ENCODE data around the gene SLC1A4. TPM values are rescaled to one million over a fixed set of nuclear protein-coding genes. Genes with fewer than 3 reads are reported as not detected.
"Not testable (repeated sequence)": the region's sequence is repeated elsewhere in the genome, so short reads cannot be mapped to it uniquely, and the experiment has no call there.

SLC1A4 gene
- total RNA-seq, 1 experiment from 2014 or later = 3.5 TPM

DNA sequence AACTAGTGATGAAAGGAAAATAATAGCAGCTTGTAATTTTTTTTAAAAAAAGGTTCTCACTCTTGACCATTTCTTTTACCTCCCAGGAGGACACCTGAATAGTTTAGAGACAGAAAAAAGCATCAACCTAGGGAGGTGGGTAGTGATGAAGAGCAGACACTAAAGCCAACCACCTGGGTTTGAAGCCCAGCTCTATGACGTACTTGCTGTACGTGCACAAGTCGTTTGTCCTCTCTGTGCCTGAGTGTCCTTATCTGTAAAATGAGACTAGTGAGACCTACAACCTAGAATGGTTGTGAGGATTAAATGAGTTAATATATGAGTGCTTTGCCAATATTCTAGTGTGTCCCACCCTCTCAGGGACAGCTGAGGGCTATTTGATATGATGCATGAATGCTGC lies 5.8 kb downstream of the SLC1A4 start:
- H3K4me3 ChIP-seq = no peak overlapping the region
- no peaks in the 10 kb centered on the region for H3K4me1 ChIP-seq
- no peak for DNase-seq
- H3K36me3 ChIP-seq = no peaks in the 10 kb centered on the region
- no peaks in the 10 kb centered on the region for H3K27me3 ChIP-seq
- H3K9me3 ChIP-seq (replicated peaks) = no peaks in the 10 kb centered on the region
- H3K27ac ChIP-seq = no peak overlapping the region

DNA sequence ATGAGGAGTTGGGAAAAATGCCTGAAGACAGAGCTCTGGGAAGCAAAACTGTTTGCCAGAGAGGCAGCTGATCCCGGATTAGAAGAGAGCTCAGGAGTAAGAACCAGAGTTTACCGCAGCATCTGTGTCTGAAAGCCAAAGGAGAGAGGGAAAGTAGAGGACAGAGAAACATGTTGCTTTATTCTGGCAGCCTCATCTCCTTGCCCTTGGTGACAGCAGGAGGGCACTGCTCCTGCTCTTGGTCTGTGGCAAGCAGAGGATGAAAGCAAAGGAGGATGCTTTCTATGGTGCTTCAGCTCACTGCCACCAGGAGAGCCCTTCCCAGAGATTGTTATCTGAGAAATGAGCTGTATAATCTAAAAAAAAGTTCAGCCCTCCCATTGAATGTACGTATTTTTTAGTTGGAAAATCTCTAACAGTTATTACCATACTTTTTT lies 7.7 kb downstream of the SLC1A4 start:
- no peak overlapping the region for H3K27ac ChIP-seq
- DNase-seq = peak in 1 of 2 experiments; percentile 42
- H3K4me1 ChIP-seq = no peaks in the 10 kb centered on the region
- no peaks in the 10 kb centered on the region for H3K36me3 ChIP-seq
- no peaks in the 10 kb centered on the region for H3K27me3 ChIP-seq
- H3K4me3 ChIP-seq = no peak overlapping the region
- H3K9me3 ChIP-seq (replicated peaks) = no peaks in the 10 kb centered on the region

DNA sequence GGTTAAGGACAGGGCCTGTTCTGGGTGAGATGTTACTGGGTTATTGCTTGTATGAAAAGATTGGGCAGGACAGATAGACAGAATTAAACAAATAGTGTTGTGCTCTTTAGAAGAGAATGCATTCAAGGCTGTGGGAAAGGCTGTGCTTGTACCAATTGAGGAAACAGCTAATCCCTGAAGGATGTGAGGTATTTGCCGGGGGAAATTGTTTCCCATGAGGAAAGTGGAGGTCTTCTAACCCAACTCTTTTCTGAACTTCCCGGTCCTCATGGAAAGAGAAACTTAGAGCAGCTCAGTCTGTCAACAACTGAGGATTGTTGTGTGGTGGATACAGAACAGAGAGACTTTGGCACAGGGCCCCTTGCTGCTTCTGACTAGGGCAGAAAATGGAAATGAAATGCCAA lies 9.5 kb downstream of the SLC1A4 start:
- Histone ChIP-seq H3K27ac (no peak overlapping the region), H3K4me1 (no peaks in the 10 kb centered on the region), H3K27me3 (no peaks in the 10 kb centered on the region), H3K4me3 (no peak overlapping the region), H3K9me3 (replicated peaks) (no peaks in the 10 kb centered on the region), H3K36me3 (no peaks in the 10 kb centered on the region)
- no peak for DNase-seq

DNA sequence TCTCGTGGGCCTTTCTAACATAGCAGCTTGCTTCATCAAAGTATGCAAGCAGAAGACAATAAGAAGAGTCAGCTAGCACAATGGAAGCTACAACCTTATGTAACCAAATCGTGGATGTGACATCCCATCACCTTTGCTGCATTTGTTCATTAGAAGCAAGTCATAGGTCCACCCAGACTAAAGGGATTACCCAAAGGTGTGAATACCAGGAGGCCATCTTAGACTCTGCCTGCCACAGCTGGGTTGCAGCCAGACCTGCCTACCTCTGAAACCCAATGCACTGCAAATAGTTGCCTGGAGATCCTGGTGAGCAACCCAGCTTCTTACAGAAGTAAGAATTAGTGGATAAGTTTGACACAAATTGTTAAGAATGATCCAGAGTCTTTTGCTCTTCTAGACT lies 10.6 kb downstream of the SLC1A4 start:
- no peak for DNase-seq
- no peaks in the 10 kb centered on the region for H3K27me3 ChIP-seq
- no peak overlapping the region for H3K4me3 ChIP-seq
- no peaks in the 10 kb centered on the region for H3K9me3 ChIP-seq (replicated peaks)
- H3K4me1 ChIP-seq = no peaks in the 10 kb centered on the region
- H3K27ac ChIP-seq = no peak overlapping the region
- no peaks in the 10 kb centered on the region for H3K36me3 ChIP-seq

DNA sequence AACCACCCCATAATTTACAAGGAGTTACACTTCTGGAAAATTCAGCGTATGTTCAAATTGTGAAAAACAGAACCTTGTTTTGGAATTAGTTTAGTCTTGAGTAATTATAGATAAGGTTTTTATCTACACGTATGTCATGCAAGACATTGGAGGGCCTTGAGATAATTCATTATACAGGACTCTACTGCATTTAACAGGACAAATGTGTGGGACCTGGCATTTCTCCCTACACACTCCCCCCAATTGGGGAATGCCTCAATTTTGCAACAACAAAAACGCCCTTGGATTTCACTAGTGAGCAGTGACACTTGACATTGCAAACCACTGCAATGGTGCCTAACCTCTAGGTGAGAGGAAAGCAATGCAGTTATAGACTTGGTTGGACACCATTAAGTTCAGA lies 11.4 kb downstream of the SLC1A4 start:
- Histone ChIP-seq H3K9me3 (replicated peaks) (no peaks in the 10 kb centered on the region), H3K4me3 (no peak overlapping the region), H3K27me3 (no peaks in the 10 kb centered on the region), H3K4me1 (no peaks in the 10 kb centered on the region), H3K36me3 (no peaks in the 10 kb centered on the region), H3K27ac (no peak overlapping the region)
- no peak for DNase-seq

DNA sequence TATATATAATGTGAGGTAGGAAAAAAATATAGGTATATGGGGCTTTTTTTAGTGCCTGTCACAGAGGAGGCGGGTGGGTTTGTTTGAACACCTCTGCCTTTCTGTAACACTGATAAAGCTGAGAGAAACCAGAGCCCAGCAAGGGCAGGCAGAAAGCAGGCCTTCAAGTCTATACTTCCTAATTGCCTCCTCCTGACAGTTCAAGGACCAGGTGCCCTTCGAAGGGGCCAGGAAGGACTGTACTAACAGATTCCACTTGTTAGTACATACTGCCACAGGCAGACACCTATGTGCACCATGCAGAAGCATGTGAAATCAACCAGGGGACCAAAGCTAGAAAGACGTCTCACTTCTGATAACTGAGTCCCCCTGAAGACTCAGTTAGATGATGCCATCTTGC lies 13.8 kb downstream of the SLC1A4 start:
- H3K36me3 ChIP-seq = no peaks in the 10 kb centered on the region
- DNase-seq = no peak
- no peaks in the 10 kb centered on the region for H3K4me1 ChIP-seq

DNA sequence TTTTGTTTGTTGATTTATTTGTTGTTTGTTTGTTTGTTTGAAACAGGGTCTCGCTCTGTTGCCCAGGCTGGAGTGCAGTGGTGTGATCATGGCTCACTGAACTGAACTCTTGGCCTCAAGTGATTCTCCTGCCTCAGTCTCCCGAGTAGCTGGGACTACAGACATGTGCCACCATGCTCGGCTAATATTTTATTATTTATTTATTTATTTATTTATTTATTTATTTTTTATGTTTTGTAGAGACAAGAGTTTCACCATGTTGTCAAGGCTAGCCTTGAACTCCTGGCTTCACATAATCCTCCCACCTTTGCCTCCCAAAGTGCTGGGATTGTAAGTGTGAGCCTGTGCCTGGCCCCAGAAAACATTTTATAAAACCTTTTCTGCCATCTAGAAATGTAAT lies 15.0 kb downstream of the SLC1A4 start:
- not testable (repeated sequence) for H3K9me3 ChIP-seq (replicated peaks); H3K4me3 ChIP-seq; H3K36me3 ChIP-seq; H3K27ac ChIP-seq; DNase-seq; H3K27me3 ChIP-seq; H3K4me1 ChIP-seq

More for the DNA sequence above, 13.8 kb downstream of the SLC1A4 start:
- Histone ChIP-seq H3K4me3 (no peak overlapping the region), H3K27ac (no peak overlapping the region), H3K9me3 (replicated peaks) (no peaks in the 10 kb centered on the region), H3K27me3 (no peaks in the 10 kb centered on the region)

DNA sequence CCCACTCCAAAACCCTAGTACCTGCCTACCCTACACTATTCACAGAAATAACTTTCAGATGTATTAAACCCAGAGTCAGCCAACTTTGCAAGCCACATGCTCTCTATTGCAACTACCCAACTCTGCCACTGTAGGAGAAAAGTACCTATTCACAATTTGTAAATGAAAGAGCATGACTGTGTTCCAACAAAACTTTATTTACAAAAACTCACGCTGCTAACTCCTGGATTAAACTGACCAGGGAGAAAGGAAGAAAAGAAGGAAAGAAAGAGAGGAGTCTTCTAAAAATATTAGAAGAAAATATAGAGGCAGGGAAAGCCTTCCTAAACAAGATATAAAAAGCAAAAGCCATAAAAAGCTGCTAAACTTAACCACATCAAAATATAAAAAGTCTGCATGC lies 24.6 kb downstream of the SLC1A4 start:
- no peak overlapping the region for H3K4me3 ChIP-seq
- no peaks in the 10 kb centered on the region for H3K27me3 ChIP-seq
- no peaks in the 10 kb centered on the region for H3K36me3 ChIP-seq
- no peaks in the 10 kb centered on the region for H3K9me3 ChIP-seq (replicated peaks)
- no peaks in the 10 kb centered on the region for H3K4me1 ChIP-seq
- no peak for DNase-seq
- H3K27ac ChIP-seq = no peak overlapping the region

DNA sequence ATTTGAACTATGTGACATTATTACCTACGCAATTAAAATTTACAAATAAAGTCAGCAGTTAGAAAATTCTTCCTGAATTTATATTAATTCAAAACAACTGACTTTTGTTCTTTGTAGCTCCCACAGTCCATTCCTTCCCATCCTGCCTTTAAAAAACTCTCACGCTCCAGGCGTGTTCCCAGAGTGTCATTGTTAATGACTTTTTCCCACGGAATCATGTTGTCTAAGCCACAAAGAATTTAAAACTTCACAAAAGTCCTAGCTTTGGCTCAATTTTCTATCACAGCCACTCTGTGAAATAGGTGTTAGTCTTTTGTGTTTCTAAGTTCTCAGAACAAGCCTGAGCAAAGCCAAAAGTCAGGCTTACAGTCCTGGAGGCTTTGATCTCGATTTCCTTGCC lies 26.5 kb downstream of the SLC1A4 start:
- no peaks in the 10 kb centered on the region for H3K4me1 ChIP-seq
- no peak for DNase-seq
- no peak overlapping the region for H3K27ac ChIP-seq
- no peaks in the 10 kb centered on the region for H3K9me3 ChIP-seq (replicated peaks)
- no peak overlapping the region for H3K4me3 ChIP-seq
- H3K36me3 ChIP-seq = no peaks in the 10 kb centered on the region
- no peaks in the 10 kb centered on the region for H3K27me3 ChIP-seq

DNA sequence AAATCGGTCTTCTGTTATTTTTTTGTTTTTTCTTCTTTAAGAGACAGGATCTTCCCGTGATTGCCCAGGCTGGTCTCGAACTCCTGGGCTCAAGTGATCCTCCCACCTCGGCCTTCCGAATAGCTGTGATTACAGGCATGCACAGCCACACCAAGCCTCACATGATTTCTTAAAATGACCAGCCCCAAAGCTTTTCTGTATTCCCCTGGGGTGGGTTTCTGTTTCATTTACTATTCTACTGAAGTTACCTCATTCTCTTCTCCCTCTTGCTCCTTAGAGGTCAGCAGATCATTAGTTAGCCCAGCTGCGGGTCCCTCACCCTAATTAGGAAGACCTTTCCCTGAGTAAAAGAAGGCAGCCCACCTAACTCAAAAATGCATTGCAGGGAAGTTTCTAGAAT lies 27.6 kb downstream of the SLC1A4 start:
- Histone ChIP-seq H3K27ac (no peak overlapping the region), H3K27me3 (no peaks in the 10 kb centered on the region)
- no peak for DNase-seq

DNA sequence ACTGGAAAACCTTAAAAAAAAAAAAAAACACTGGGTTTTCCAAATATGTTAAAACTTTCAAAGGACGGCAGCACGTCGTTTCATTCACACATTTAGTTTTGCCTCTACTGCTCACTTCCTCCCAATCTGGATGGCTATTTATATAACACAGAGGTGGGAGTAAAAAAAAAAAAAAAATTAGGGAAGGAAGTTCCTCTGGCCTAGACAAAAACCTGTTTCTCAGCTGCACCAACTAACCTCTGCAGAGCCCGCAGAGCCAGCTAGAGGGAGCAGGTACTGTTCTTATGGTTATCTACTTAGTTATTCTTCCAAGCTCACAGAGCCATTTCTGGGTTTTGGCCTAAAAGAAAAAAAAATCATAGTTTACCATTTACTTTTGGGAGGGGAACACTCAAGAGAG lies 28.1 kb downstream of the SLC1A4 start:
- no peak for DNase-seq
- Histone ChIP-seq H3K4me1 (no peaks in the 10 kb centered on the region), H3K27me3 (no peaks in the 10 kb centered on the region), H3K9me3 (replicated peaks) (no peaks in the 10 kb centered on the region), H3K36me3 (no peaks in the 10 kb centered on the region), H3K27ac (no peak overlapping the region), H3K4me3 (no peak overlapping the region)

More for the DNA sequence above, 27.6 kb downstream of the SLC1A4 start:
- H3K4me3 ChIP-seq = no peak overlapping the region
- H3K36me3 ChIP-seq = no peaks in the 10 kb centered on the region
- H3K4me1 ChIP-seq = no peaks in the 10 kb centered on the region
- no peaks in the 10 kb centered on the region for H3K9me3 ChIP-seq (replicated peaks)

DNA sequence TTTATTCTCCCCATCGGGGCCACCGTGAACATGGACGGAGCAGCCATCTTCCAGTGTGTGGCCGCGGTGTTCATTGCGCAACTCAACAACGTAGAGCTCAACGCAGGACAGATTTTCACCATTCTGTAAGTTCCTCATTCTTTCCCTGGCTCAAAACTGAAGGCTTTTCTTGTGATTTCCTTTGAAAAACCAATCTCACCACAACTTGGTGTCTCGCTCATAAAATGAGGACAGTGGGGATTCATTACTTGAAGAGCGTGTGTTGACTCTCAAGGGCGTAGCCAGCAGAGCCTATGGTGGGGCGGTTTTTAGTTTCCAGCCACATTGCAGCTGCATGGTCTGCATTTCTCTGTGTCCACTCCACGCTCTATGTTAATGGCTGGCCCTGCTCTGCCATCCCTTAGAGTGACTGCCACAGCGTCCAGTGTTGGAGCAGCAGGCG lies 29.0 kb downstream of the SLC1A4 start:
- no peaks in the 10 kb centered on the region for H3K27me3 ChIP-seq
- H3K9me3 ChIP-seq (replicated peaks) = no peaks in the 10 kb centered on the region
- no peak overlapping the region for H3K27ac ChIP-seq
- H3K36me3 ChIP-seq = no peaks in the 10 kb centered on the region
- H3K4me3 ChIP-seq = no peak overlapping the region
- DNase-seq = no peak
- no peaks in the 10 kb centered on the region for H3K4me1 ChIP-seq

DNA sequence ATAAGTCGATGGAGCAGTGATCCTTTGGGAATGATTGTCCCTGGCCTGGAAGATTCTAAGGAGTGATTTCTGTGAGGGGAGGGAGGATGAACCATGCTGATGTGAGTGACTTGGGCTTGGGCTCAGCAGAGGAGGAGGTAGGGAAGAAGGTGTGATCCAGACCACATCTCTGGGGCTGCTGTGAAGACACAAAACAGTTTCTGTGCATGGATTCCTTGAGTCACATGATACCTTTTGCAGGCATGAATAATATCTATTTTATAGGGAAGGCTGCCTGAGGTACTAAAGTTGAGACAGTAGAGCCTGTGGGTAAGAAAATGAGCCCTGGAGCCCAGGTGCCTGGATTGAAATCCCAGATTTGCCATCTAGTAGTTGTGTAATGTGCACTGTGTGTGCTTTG lies 29.8 kb downstream of the SLC1A4 start:
- Histone ChIP-seq H3K4me3 (no peak overlapping the region), H3K27me3 (no peaks in the 10 kb centered on the region), H3K9me3 (replicated peaks) (no peaks in the 10 kb centered on the region), H3K36me3 (no peaks in the 10 kb centered on the region), H3K4me1 (no peaks in the 10 kb centered on the region), H3K27ac (no peak overlapping the region)
- no peak for DNase-seq

DNA sequence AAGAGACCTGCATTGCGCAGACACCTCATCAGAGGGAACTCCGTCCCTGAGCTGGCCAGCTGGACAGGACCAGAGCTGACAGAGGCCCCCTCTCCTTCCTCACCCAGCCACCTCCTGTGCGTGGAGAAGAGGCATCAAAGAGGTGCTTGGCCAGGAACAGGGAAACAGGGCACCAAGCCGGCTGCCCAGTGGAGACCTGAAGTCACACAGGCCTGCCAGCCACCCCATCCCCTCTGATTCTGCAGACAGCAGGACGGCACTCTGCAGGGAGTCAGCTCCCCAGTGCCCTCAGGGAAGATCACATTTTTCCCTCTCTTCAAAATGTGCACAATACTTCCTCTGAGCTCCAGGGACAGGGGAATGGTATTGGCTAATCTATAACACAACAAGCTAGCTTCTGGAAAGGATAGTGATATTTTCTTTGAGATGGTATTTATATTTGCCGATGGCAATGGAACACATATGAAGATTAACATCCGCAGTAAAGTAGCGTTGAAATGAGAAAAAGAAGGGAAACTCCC lies 30.5 kb downstream of the SLC1A4 start:
- Histone ChIP-seq H3K9me3 (replicated peaks) (no peaks in the 10 kb centered on the region), H3K4me1 (no peaks in the 10 kb centered on the region), H3K4me3 (no peak overlapping the region), H3K27ac (no peak overlapping the region), H3K27me3 (no peaks in the 10 kb centered on the region), H3K36me3 (no peaks in the 10 kb centered on the region)
- DNase-seq = no peak

DNA sequence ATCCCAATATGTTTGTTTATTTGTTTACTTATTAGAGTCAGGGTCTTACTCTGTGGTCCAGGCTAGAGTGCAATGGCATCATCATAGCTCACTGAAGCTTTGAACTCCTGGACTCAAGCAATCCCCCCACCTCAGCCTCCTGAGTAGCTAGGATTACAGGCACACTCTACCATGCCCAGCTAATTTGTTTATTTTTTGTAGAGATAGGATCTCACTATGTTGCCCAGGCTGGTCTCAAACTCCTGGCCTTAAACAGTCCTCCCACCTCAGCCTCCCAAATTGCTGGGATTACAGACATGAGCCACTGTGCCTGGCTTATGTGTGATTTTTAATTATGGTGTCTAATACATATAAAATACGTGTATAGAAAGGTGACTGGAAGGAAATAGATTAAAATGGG lies 31.1 kb downstream of the SLC1A4 start:
- not testable (repeated sequence) for H3K4me3 ChIP-seq; H3K9me3 ChIP-seq (replicated peaks); H3K27ac ChIP-seq; H3K27me3 ChIP-seq; H3K36me3 ChIP-seq; DNase-seq; H3K4me1 ChIP-seq

DNA sequence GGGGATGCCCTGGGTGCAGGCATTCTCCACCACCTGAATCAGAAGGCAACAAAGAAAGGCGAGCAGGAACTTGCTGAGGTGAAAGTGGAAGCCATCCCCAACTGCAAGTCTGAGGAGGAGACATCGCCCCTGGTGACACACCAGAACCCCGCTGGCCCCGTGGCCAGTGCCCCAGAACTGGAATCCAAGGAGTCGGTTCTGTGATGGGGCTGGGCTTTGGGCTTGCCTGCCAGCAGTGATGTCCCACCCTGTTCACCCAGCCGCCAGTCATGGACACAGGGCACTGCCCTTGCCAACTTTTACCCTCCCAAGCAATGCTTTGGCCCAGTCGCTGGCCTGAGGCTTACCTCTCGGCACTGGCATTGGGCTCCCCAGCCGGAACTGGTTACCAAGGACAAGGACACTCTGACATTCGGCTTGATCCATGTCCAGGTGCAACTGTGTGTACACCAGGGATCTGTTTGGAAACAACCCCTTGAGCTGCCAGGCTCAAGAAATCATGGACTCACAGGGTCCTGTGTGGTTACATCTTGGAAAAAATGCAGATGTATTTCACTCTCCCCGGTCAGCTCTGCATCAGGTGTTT lies 31.8 kb downstream of the SLC1A4 start:
- no peak overlapping the region for H3K4me3 ChIP-seq
- H3K4me1 ChIP-seq = no peaks in the 10 kb centered on the region
- H3K9me3 ChIP-seq (replicated peaks) = no peaks in the 10 kb centered on the region
- no peaks in the 10 kb centered on the region for H3K36me3 ChIP-seq
- no peak overlapping the region for H3K27ac ChIP-seq
- no peaks in the 10 kb centered on the region for H3K27me3 ChIP-seq
- no peak for DNase-seq

All from SJCRH30 (cell line).